H1 (cell line): ENCODE data around the gene CELF2.

ENCODE experiments used
- CTCF ChIP-seq, 3 experiments: IDR thresholded peaks; 1 replicate in 2 of 3; 2 replicates in 1 of 3; pipeline versions ENCODE4 v1.5.1 to v1.6.1; 2011; ENCODE audit warnings: low read length in 3 of 3, mild to moderate bottlenecking in 3 of 3, inconsistent platforms in 2 of 3, low read depth in 1 of 3, moderate library complexity in 1 of 3; ENCODE audit not compliant: insufficient read depth in 1 of 3; ENCODE audit errors: control extremely low read depth in 1 of 3
- KDM5A ChIP-seq: fragments of 200-600 bp; IDR thresholded peaks from 2 replicates; pipeline ENCODE4 v1.7.1; 2012; ENCODE audit warnings: mild to moderate bottlenecking, low read length, inconsistent platforms, mixed read lengths
- POLR2A ChIP-seq, 2 experiments: IDR thresholded peaks; 1 replicate in 1 of 2; 2 replicates in 1 of 2; pipeline ENCODE4 v1.6.1; 2011; ENCODE audit warnings: low read depth in 2 of 2, low read length in 2 of 2, mild to moderate bottlenecking in 2 of 2; ENCODE audit errors: control extremely low read depth in 1 of 2
- RAD21 ChIP-seq, 2 experiments: IDR thresholded peaks in 1 of 2; conservative IDR thresholded peaks in 1 of 2; 2 replicates each; pipeline ENCODE4 v1.6.1; 2011; ENCODE audit warnings: low read depth in 2 of 2, low read length in 2 of 2, improper control_type of control experiment in 1 of 2, inconsistent platforms in 1 of 2, mild to moderate bottlenecking in 1 of 2, moderate library complexity in 1 of 2
- RFX5 ChIP-seq: IDR thresholded peaks from 2 replicates; pipeline ENCODE4 v1.6.1; 2011; ENCODE audit warnings: low read depth, low read length, improper control_type of control experiment, borderline replicate concordance
- SIN3A ChIP-seq, 2 experiments: IDR thresholded peaks in 1 of 2; conservative IDR thresholded peaks in 1 of 2; 2 replicates each; pipeline ENCODE4 v1.6.1; 2011 to 2012; ENCODE audit warnings: low read length in 2 of 2, improper control_type of control experiment in 1 of 2, low read depth in 1 of 2, mild to moderate bottlenecking in 1 of 2
- SIRT6 ChIP-seq: IDR thresholded peaks from one replicate; pipeline ENCODE4 v1.7.1; 2012; ENCODE audit warnings: low read length, inconsistent platforms
- SP1 ChIP-seq: IDR thresholded peaks from 2 replicates; pipeline ENCODE4 v1.6.1; 2011; ENCODE audit warnings: low read depth, low read length
- SRF ChIP-seq: IDR thresholded peaks from 2 replicates; pipeline ENCODE4 v1.6.1; 2011; ENCODE audit warnings: mild to moderate bottlenecking, low read depth, low read length, moderate library complexity
- TAF1 ChIP-seq: IDR thresholded peaks from 2 replicates; pipeline ENCODE4 v1.6.1; 2011; ENCODE audit warnings: mild to moderate bottlenecking, low read depth, low read length
- USF2 ChIP-seq: IDR thresholded peaks from 2 replicates; pipeline ENCODE4 v1.6.1; 2011; ENCODE audit warnings: low read length, improper control_type of control experiment
- YY1 ChIP-seq: IDR thresholded peaks from 2 replicates; pipeline ENCODE4 v1.6.1; 2011; ENCODE audit warnings: low read depth, mild to moderate bottlenecking, low read length
- ZNF274 ChIP-seq: IDR thresholded peaks from 2 replicates; pipeline ENCODE4 v1.7.0; 2012; ENCODE audit warnings: low read length, borderline replicate concordance; ENCODE audit errors: extremely low read depth

- TF ChIP-seq CTCF (IDR thresholded peaks at IDR 0.05; ENCODE audit: control extremely low read depth in 1 of 3, insufficient read depth in 1 of 3, low read depth in 1 of 3, low read length in 3 of 3) (no peak), KDM5A (no peak), USF2 (no peak), POLR2A (IDR thresholded peaks at IDR 0.05; ENCODE audit: control extremely low read depth in 1 of 2, low read depth in 2 of 2, low read length in 2 of 2) (no peak), RFX5 (no peak), YY1 (no peak), RAD21 (IDR thresholded peaks at IDR 0.05 in 1 of 2, conservative IDR thresholded peaks at IDR 0.05 in 1 of 2; ENCODE audit: low read depth in 2 of 2, low read length in 2 of 2) (no peak), SP1 (no peak), SIRT6 (no peak), ZNF274 (no peak), SIN3A (conservative IDR thresholded peaks at IDR 0.05 in 1 of 2, IDR thresholded peaks at IDR 0.05 in 1 of 2; ENCODE audit: low read depth in 1 of 2, low read length in 2 of 2) (no peak), TAF1 (no peak), SRF (no peak)
These were observed 248.8 kb downstream of the CELF2 start for GRCh38 chr10:11266426-11266825.
